Neural cell (in vitro differentiated cells): ENCODE data around the gene BTBD17. TPM values are rescaled to one million over a fixed set of nuclear protein-coding genes. Genes with fewer than 3 reads are reported as not detected.
"Not testable (repeated sequence)": the region's sequence is repeated elsewhere in the genome, so short reads cannot be mapped to it uniquely, and the experiment has no call there.

Source experiments
- H2AFZ ChIP-seq: fragments of 200-600, 300-800 bp; sonication (generic), shearing (Covaris generic); 2 replicates; pipeline ENCODE4 v1.6.0; 2014; ENCODE audit warnings: low read depth, mild to moderate bottlenecking, antibody characterized with exemption, low read length, moderate library complexity
- H3F3A ChIP-seq: fragments of 200-600 bp; shearing (Covaris generic); 2 replicates; pipeline ENCODE4 v1.6.1; 2016; ENCODE audit warnings: mild to moderate bottlenecking, moderate library complexity, mixed read lengths, antibody characterized with exemption, low read length; ENCODE audit not compliant: insufficient read depth, poor library complexity, severe bottlenecking
- H3K27ac ChIP-seq: fragments of 200-600, 300-800 bp; sonication (generic), shearing (Covaris generic); 2 replicates; pipeline ENCODE4 v1.5.1; 2014; ENCODE audit warnings: mild to moderate bottlenecking, low read length, moderate library complexity
- H3K27me3 ChIP-seq: fragments of 300-800, 200-600 bp; sonication (generic), shearing (Covaris generic); 2 replicates; pipeline ENCODE4 v1.6.0; 2014; ENCODE audit warnings: mild to moderate bottlenecking, low read depth, low read length, moderate library complexity; ENCODE audit not compliant: insufficient read depth
- H3K36me3 ChIP-seq: fragments of 300-800, 200-600 bp; sonication (generic), shearing (Covaris generic); 2 replicates; pipeline ENCODE4 v1.5.1; 2014; ENCODE audit warnings: mild to moderate bottlenecking, antibody characterized with exemption, low read length, moderate library complexity; ENCODE audit not compliant: insufficient read depth
- H3K4me2 ChIP-seq: fragments of 300-800, 200-600 bp; sonication (generic), shearing (Covaris generic); 2 replicates; pipeline ENCODE4 v1.6.0; 2014; ENCODE audit warnings: mild to moderate bottlenecking, low read length
- H3K4me3 ChIP-seq: fragments of 300-800, 200-600 bp; sonication (generic), shearing (Covaris generic); 2 replicates; pipeline ENCODE4 v1.5.1; 2014; ENCODE audit warnings: mild to moderate bottlenecking, low read length, moderate library complexity
- H3K79me2 ChIP-seq: fragments of 200-600 bp; shearing (Covaris generic); replicated peaks from 2 replicates; pipeline ENCODE4 v1.6.0; 2014; ENCODE audit warnings: mild to moderate bottlenecking, low read length, moderate library complexity; ENCODE audit not compliant: insufficient read depth
- H3K9ac ChIP-seq: fragments of 300-800, 200-600 bp; sonication (generic), shearing (Covaris generic); 2 replicates; pipeline ENCODE4 v1.6.1; 2016; ENCODE audit warnings: mild to moderate bottlenecking, low read length, mixed read lengths
- H3K9me2 ChIP-seq: fragments of 200-600 bp; shearing (Covaris generic); 2 replicates; pipeline ENCODE4 v1.6.1; 2016; ENCODE audit warnings: mild to moderate bottlenecking, low read length, mixed read lengths; ENCODE audit not compliant: insufficient read depth
- H3K9me3 ChIP-seq: fragments of 200-600, 300-800 bp; sonication (generic), shearing (Covaris generic); 2 replicates; pipeline ENCODE4 v1.6.1; 2016; ENCODE audit warnings: mild to moderate bottlenecking, mixed run types, low read length, moderate library complexity, mixed read lengths
- H4K20me1 ChIP-seq: fragments of 200-600 bp; shearing (Covaris generic); 2 replicates; pipeline ENCODE4 v1.6.1; 2016; ENCODE audit warnings: mild to moderate bottlenecking, mixed run types; ENCODE audit not compliant: insufficient read depth
- EP300 ChIP-seq: fragments of 450-650 bp; conservative IDR thresholded peaks from 2 replicates; pipeline ENCODE4 v1.6.1; 2014; ENCODE audit warnings: antibody characterized with exemption, mild to moderate bottlenecking, moderate library complexity; ENCODE audit not compliant: poor library complexity, severe bottlenecking
- EZH2 ChIP-seq: fragments of 200-600, 300-800 bp; shearing (Covaris generic), sonication (generic); IDR thresholded peaks from 2 replicates; pipeline ENCODE4 v1.6.1; 2014; ENCODE audit warnings: antibody characterized with exemption, low read length, borderline replicate concordance, mild to moderate bottlenecking; ENCODE audit not compliant: insufficient read depth, poor library complexity, severe bottlenecking
- MXI1 ChIP-seq: fragments of 450-650 bp; conservative IDR thresholded peaks from 2 replicates; pipeline ENCODE4 v1.6.1; 2014; ENCODE audit warnings: antibody characterized with exemption, mild to moderate bottlenecking; ENCODE audit not compliant: poor library complexity, severe bottlenecking
- POLR2AphosphoS5 ChIP-seq: IDR thresholded peaks from 2 replicates; pipeline ENCODE4 v1.6.1; 2012
- RAD21 ChIP-seq: fragments of 450-650 bp; conservative IDR thresholded peaks from 2 replicates; pipeline ENCODE4 v1.6.1; 2014; ENCODE audit warnings: antibody characterized with exemption, mild to moderate bottlenecking, moderate library complexity
- SMC3 ChIP-seq: fragments of 450-650 bp; conservative IDR thresholded peaks from 2 replicates; pipeline ENCODE4 v1.6.1; 2014; ENCODE audit warnings: antibody characterized with exemption, mild to moderate bottlenecking, moderate library complexity; ENCODE audit not compliant: poor library complexity
- TAF1 ChIP-seq: IDR thresholded peaks from 2 replicates; pipeline ENCODE4 v1.6.1; 2012; ENCODE audit warnings: low read depth
- polyA plus RNA-seq: library from polyadenylated mRNA; depleted of rRNA; stranded (reverse); fragments of >200 nt; gene quantifications from 2 replicates; pipeline ENCODE4 v1.2.3, GENCODE V29; 2014
- TF ChIP-seq, protein P1 (sequence below): fragments of 450-650 bp; IDR thresholded peaks from 2 replicates; pipeline ENCODE4 v1.5.1; 2014; ENCODE audit warnings: antibody characterized with exemption, mild to moderate bottlenecking, moderate library complexity; ENCODE audit not compliant: poor library complexity, severe bottlenecking
- TF ChIP-seq, protein P2 (sequence below): IDR thresholded peaks from 2 replicates; pipeline ENCODE4 v1.6.1; 2012; ENCODE audit warnings: borderline replicate concordance

BTBD17 gene
- polyA plus RNA-seq, 1 donor from 2014 or later, result 5.3 TPM

DNA sequence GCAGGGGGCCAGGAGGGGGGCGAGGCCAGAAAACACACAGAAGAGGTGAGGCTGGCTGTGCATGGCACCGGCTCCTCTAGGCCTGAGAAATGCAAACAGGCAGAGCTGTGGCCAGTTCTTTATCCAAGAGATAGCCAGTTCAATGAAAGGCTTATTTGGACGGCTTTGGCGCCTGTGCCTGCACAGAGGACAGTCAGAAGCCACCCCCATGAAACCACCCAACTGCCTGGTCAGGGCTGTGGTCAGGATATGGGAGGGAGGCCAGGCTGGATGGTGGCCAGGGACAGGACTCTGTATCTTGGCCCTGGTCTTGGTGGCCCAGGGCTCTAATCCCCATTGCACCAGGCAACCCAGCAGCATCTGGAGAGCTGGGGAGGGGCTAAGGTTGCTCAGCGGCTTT is 45.7 kb upstream of the BTBD17 start:
- no peak overlapping the region for H3K4me3 ChIP-seq
- H3K9me2 ChIP-seq, result no peaks in the 10 kb centered on the region
- H3F3A ChIP-seq, result no peaks in the 10 kb centered on the region
- no peak overlapping the region for H3K9ac ChIP-seq
- no peak overlapping the region for H2AFZ ChIP-seq
- no peak overlapping the region for H3K4me2 ChIP-seq
- H3K27ac ChIP-seq, result no peak overlapping the region
- no peaks in the 10 kb centered on the region for H3K79me2 ChIP-seq
- H3K9me3 ChIP-seq, result no peaks in the 10 kb centered on the region
- H3K27me3 ChIP-seq, result no peaks in the 10 kb centered on the region
- no peak for TF ChIP-seq MXI1
- no peak for TF ChIP-seq SMC3
- TF ChIP-seq POLR2AphosphoS5, result no peak
- TF ChIP-seq RAD21, result no peak
- TF ChIP-seq TAF1, result no peak
- TF ChIP-seq, protein P1, sequence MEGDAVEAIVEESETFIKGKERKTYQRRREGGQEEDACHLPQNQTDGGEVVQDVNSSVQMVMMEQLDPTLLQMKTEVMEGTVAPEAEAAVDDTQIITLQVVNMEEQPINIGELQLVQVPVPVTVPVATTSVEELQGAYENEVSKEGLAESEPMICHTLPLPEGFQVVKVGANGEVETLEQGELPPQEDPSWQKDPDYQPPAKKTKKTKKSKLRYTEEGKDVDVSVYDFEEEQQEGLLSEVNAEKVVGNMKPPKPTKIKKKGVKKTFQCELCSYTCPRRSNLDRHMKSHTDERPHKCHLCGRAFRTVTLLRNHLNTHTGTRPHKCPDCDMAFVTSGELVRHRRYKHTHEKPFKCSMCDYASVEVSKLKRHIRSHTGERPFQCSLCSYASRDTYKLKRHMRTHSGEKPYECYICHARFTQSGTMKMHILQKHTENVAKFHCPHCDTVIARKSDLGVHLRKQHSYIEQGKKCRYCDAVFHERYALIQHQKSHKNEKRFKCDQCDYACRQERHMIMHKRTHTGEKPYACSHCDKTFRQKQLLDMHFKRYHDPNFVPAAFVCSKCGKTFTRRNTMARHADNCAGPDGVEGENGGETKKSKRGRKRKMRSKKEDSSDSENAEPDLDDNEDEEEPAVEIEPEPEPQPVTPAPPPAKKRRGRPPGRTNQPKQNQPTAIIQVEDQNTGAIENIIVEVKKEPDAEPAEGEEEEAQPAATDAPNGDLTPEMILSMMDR, result no peak
- no peak for TF ChIP-seq EP300
- no peaks in the 10 kb centered on the region for H4K20me1 ChIP-seq
- H3K36me3 ChIP-seq, result no peaks in the 10 kb centered on the region

DNA sequence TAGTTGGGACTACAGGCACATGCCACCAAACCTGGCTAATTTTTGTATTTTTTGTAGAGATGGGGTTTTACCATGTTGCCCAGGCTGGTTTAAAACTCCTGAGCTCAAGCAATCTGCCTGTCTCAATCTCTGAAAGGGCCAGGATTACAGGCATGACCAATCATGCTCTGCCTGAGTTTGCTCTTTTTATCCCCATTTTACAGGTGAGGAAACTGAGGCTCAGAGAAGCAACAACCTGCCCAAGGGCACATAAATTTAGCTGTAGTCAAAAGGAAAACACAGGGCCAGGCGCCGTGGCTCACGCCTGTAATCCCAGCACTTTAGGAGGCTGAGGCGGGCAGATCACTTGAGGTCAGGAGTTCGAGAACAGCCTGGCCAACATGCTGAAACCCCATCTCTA is 43.6 kb upstream of the BTBD17 start:
- H3K9me2 ChIP-seq, H3K79me2 ChIP-seq, H3K27ac ChIP-seq, H3K36me3 ChIP-seq, H3K9me3 ChIP-seq, H3K9ac ChIP-seq, H3K4me2 ChIP-seq, H2AFZ ChIP-seq, H3K27me3 ChIP-seq, H3F3A ChIP-seq, H3K4me3 ChIP-seq, H4K20me1 ChIP-seq: not testable (repeated sequence)

DNA sequence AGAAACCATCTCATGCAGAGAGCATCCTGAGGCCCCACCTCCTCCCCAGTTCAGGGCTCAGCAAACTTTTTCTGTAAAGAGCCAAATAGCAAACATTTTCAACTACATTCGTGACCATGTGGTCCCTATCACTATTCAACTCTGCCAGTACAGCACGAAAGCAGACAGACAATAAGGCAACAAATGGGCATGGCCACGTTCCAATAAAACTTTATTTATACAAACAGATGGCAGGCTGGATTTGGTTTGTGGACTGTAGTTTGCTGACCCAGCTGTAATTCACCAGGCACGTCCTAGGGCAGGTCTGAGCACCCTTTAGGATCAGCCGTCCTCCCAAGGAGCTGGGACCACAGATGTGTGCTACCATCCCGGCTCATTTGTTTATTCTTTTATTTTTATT is 43.1 kb upstream of the BTBD17 start:
- Histone ChIP-seq H3K4me3 (no peak overlapping the region), H3K36me3 (no peaks in the 10 kb centered on the region), H4K20me1 (no peaks in the 10 kb centered on the region), H2AFZ (no peak overlapping the region), H3K79me2 (no peaks in the 10 kb centered on the region), H3K4me2 (no peak overlapping the region), H3K27ac (no peak overlapping the region), H3K9me3 (no peaks in the 10 kb centered on the region), H3K27me3 (no peaks in the 10 kb centered on the region), H3F3A (no peaks in the 10 kb centered on the region), H3K9me2 (no peaks in the 10 kb centered on the region), H3K9ac (no peak overlapping the region)
- no peak for TF ChIP-seq EP300
- no peak for TF ChIP-seq SMC3
- no peak for TF ChIP-seq EZH2
- TF ChIP-seq MXI1, result no peak
- no peak for TF ChIP-seq RAD21
- TF ChIP-seq, protein P1, result no peak
- TF ChIP-seq, protein P2, sequence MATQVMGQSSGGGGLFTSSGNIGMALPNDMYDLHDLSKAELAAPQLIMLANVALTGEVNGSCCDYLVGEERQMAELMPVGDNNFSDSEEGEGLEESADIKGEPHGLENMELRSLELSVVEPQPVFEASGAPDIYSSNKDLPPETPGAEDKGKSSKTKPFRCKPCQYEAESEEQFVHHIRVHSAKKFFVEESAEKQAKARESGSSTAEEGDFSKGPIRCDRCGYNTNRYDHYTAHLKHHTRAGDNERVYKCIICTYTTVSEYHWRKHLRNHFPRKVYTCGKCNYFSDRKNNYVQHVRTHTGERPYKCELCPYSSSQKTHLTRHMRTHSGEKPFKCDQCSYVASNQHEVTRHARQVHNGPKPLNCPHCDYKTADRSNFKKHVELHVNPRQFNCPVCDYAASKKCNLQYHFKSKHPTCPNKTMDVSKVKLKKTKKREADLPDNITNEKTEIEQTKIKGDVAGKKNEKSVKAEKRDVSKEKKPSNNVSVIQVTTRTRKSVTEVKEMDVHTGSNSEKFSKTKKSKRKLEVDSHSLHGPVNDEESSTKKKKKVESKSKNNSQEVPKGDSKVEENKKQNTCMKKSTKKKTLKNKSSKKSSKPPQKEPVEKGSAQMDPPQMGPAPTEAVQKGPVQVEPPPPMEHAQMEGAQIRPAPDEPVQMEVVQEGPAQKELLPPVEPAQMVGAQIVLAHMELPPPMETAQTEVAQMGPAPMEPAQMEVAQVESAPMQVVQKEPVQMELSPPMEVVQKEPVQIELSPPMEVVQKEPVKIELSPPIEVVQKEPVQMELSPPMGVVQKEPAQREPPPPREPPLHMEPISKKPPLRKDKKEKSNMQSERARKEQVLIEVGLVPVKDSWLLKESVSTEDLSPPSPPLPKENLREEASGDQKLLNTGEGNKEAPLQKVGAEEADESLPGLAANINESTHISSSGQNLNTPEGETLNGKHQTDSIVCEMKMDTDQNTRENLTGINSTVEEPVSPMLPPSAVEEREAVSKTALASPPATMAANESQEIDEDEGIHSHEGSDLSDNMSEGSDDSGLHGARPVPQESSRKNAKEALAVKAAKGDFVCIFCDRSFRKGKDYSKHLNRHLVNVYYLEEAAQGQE, result no peak
